Measurements from ENCODE around the gene FKBP6. TPM values are rescaled to one million over a fixed set of nuclear protein-coding genes. Genes with fewer than 3 reads are reported as not detected.

FKBP6 gene
- total RNA-seq, 1 donor from 2014 or later, result not detected

- Mint-ChIP-seq H3K4me3 (ENCODE audit: unreplicated experiment) (no peak overlapping the region), H3K27me3 (ENCODE audit: low read depth, unreplicated experiment) (peaks cover 8% of the 10 kb centered on the region), H3K27ac (ENCODE audit: unreplicated experiment) (no peak overlapping the region), H3K9me3 (ENCODE audit: unreplicated experiment) (peaks cover 9% of the 10 kb centered on the region), H3K4me1 (ENCODE audit: low read depth, unreplicated experiment) (peaks cover 8% of the 10 kb centered on the region), H3K36me3 (ENCODE audit: low read depth, unreplicated experiment) (peaks cover 4% of the 10 kb centered on the region)
- Histone ChIP-seq H3K79me2 (ENCODE audit: insufficient read depth, low read length) (no peaks in the 10 kb centered on the region), H3K9ac (ENCODE audit: low read length) (no peak overlapping the region), H3K4me2 (ENCODE audit: low read length) (no peak overlapping the region), H3K4me1 (ENCODE audit: insufficient read depth, low read length) (peaks cover 4% of the 10 kb centered on the region), H3K27me3 (ENCODE audit: insufficient read depth, low read length) (peaks cover 10% of the 10 kb centered on the region), H2AFZ (ENCODE audit: low read depth, low read length) (no peak overlapping the region), H3K9me3 (ENCODE audit: insufficient read depth, low read depth, low read length) (peaks cover 6% of the 10 kb centered on the region), H3K27ac (ENCODE audit: low read depth, low read length) (no peak overlapping the region), H4K20me1 (ENCODE audit: insufficient read depth, low read length) (no peaks in the 10 kb centered on the region), H3K36me3 (ENCODE audit: insufficient read depth, low read length) (no peaks in the 10 kb centered on the region), H3K4me3 (ENCODE audit: insufficient read depth, low read depth, low read length) (no peak overlapping the region)
- DNase-seq (ENCODE audit: low read depth), result no peak
- FAIRE-seq, result no peak
- TF ChIP-seq EZH2 (IDR thresholded peaks at IDR 0.05; ENCODE audit: insufficient read depth, low read length) (no peak), CTCF (IDR thresholded peaks at IDR 0.05; ENCODE audit: insufficient read depth, low read depth, low read length) (no peak)
These were observed 26.9 kb downstream of the FKBP6 start for GRCh38 chr7:73354821-73355220.

- Histone ChIP-seq H2AFZ (ENCODE audit: low read depth, low read length) (no peak overlapping the region), H3K9me3 (ENCODE audit: insufficient read depth, low read depth, low read length) (peaks cover 6% of the 10 kb centered on the region), H3K9ac (ENCODE audit: low read length) (no peak overlapping the region), H3K27me3 (ENCODE audit: insufficient read depth, low read length) (peaks cover 10% of the 10 kb centered on the region), H3K4me3 (ENCODE audit: insufficient read depth, low read depth, low read length) (no peak overlapping the region), H4K20me1 (ENCODE audit: insufficient read depth, low read length) (no peaks in the 10 kb centered on the region), H3K27ac (ENCODE audit: low read depth, low read length) (no peak overlapping the region), H3K36me3 (ENCODE audit: insufficient read depth, low read length) (no peaks in the 10 kb centered on the region), H3K79me2 (ENCODE audit: insufficient read depth, low read length) (no peaks in the 10 kb centered on the region), H3K4me1 (ENCODE audit: insufficient read depth, low read length) (peaks cover 4% of the 10 kb centered on the region), H3K4me2 (ENCODE audit: low read length) (no peak overlapping the region)
- FAIRE-seq (no peak), DNase-seq (ENCODE audit: low read depth) (no peak)
- Mint-ChIP-seq H3K27me3 (ENCODE audit: low read depth, unreplicated experiment) (peaks cover 8% of the 10 kb centered on the region), H3K9me3 (ENCODE audit: unreplicated experiment) (peaks cover 15% of the 10 kb centered on the region), H3K4me3 (ENCODE audit: unreplicated experiment) (no peak overlapping the region), H3K27ac (ENCODE audit: unreplicated experiment) (no peak overlapping the region), H3K4me1 (ENCODE audit: low read depth, unreplicated experiment) (peaks cover 8% of the 10 kb centered on the region), H3K36me3 (ENCODE audit: low read depth, unreplicated experiment) (peaks cover 7% of the 10 kb centered on the region)
- TF ChIP-seq EZH2 (IDR thresholded peaks at IDR 0.05; ENCODE audit: insufficient read depth, low read length) (no peak), CTCF (IDR thresholded peaks at IDR 0.05; ENCODE audit: insufficient read depth, low read depth, low read length) (no peak)
These were observed 28.2 kb downstream of the FKBP6 start for GRCh38 chr7:73356159-73356558.

- H3K27me3 Mint-ChIP-seq (ENCODE audit: low read depth, unreplicated experiment), result peaks cover 12% of the 10 kb centered on the region
- H3K9ac ChIP-seq (ENCODE audit: low read length), result no peak overlapping the region
- no peaks in the 10 kb centered on the region for H3K79me2 ChIP-seq (ENCODE audit: insufficient read depth, low read length)
- H4K20me1 ChIP-seq (ENCODE audit: insufficient read depth, low read length), result no peaks in the 10 kb centered on the region
- TF ChIP-seq EZH2 (IDR thresholded peaks at IDR 0.05; ENCODE audit: insufficient read depth, low read length) (no peak), CTCF (IDR thresholded peaks at IDR 0.05; ENCODE audit: insufficient read depth, low read depth, low read length) (no peak)
- H3K4me2 ChIP-seq (ENCODE audit: low read length), result peak overlapping the region; percentile 84
- peaks cover 8% of the 10 kb centered on the region for H3K9me3 Mint-ChIP-seq (ENCODE audit: unreplicated experiment)
- H3K4me1 Mint-ChIP-seq (ENCODE audit: low read depth, unreplicated experiment), result peaks cover 3% of the 10 kb centered on the region
- H3K36me3 ChIP-seq (ENCODE audit: insufficient read depth, low read length), result no peaks in the 10 kb centered on the region
- H3K27ac ChIP-seq (ENCODE audit: low read depth, low read length), result no peak overlapping the region
- H3K27ac Mint-ChIP-seq (ENCODE audit: unreplicated experiment), result no peak overlapping the region
- H3K36me3 Mint-ChIP-seq (ENCODE audit: low read depth, unreplicated experiment), result peaks cover 5% of the 10 kb centered on the region
- H3K4me1 ChIP-seq (ENCODE audit: insufficient read depth, low read length), result peaks cover 4% of the 10 kb centered on the region
- no peak overlapping the region for H2AFZ ChIP-seq (ENCODE audit: low read depth, low read length)
- no peak overlapping the region for H3K4me3 Mint-ChIP-seq (ENCODE audit: unreplicated experiment)
- H3K4me3 ChIP-seq (ENCODE audit: insufficient read depth, low read depth, low read length), result no peak overlapping the region
- no peak for DNase-seq (ENCODE audit: low read depth)
- H3K27me3 ChIP-seq (ENCODE audit: insufficient read depth, low read length), result peaks cover 13% of the 10 kb centered on the region
- FAIRE-seq, result no peak
- H3K9me3 ChIP-seq (ENCODE audit: insufficient read depth, low read depth, low read length), result no peaks in the 10 kb centered on the region
These were observed 30.8 kb downstream of the FKBP6 start for GRCh38 chr7:73358590-73359275.
